PC-9 (cell line): Measurements from ENCODE around the gene PAIP1.

Experiments
- CTCF ChIP-seq: fragments of 200-600 bp; sonication (generic); conservative IDR thresholded peaks from 2 replicates; pipeline ENCODE4 v1.6.1; 2017; ENCODE audit warnings: mixed run types, antibody characterized with exemption, mild to moderate bottlenecking, moderate library complexity
- EZH2 ChIP-seq: fragments of 200-600 bp; sonication (generic); IDR thresholded peaks from 2 replicates; pipeline ENCODE4 v1.8.0; 2017; ENCODE audit warnings: antibody characterized with exemption, low read depth

DNA sequence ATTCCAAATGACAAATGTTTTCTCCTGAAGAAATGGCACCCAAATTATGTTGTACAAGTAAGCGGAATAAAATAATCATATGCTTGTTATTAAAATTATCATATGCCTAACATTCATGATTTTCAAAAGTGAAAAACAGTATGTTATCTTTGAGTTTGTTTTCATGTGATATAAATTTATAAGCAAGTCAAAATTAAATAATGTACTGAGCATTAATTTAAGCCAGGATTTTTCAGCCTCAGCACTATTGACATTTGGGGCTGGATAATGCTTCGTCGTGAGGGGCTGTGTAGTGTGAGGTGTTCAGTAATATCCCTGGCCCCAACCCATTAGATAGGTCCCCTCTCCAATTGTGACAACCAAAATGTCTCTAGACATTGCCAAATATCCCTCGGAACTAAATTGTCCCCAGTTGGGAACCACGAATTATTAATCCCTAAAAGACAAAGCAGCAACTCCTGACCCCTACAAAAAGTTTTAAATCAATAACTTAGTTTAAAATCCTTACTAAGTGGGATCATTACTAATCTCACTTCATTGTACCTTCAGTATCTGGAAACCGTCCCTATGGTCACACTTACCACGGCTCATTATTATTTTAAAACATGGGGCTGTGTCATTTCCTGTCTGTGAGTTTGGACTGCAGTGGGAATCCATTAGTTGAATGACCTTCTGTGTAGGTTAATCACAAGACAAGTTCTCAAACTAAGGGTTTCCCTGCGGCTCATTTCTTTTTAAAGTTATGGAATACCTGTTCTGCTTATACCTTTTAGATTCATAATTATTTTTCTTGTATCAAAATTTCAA, 44.8 kb upstream of the PAIP1 start:
- no peak for TF ChIP-seq CTCF
- TF ChIP-seq EZH2: no peak
